PFSK-1 (cell line): ENCODE measurements around the gene SIRT6.

Experiments used
- FOXP2 ChIP-seq: optimal IDR thresholded peaks from 2 replicates; pipeline ENCODE3; 2011; ENCODE audit warnings: borderline replicate concordance, control low read depth, inconsistent platforms; ENCODE audit not compliant: insufficient read depth; ENCODE audit errors: extremely low read length, extremely low read depth
- POLR2AphosphoS5 ChIP-seq: IDR thresholded peaks from 2 replicates; pipeline ENCODE4 v1.6.1; 2012; ENCODE audit warnings: low read depth, mild to moderate bottlenecking, control low read depth, low read length, moderate library complexity
- REST ChIP-seq, 2 experiments: IDR thresholded peaks; 2 replicates each; pipeline versions ENCODE4 v1.6.1 to v1.8.0; 2011 to 2012; ENCODE audit warnings: low read depth in 2 of 2, low read length in 2 of 2, control low read depth in 1 of 2, inconsistent platforms in 1 of 2, mild to moderate bottlenecking in 1 of 2, moderate library complexity in 1 of 2; ENCODE audit not compliant: insufficient read depth in 1 of 2
- SIN3A ChIP-seq: IDR thresholded peaks from 2 replicates; pipeline ENCODE4 v1.6.1; 2012; ENCODE audit warnings: mild to moderate bottlenecking, low read length, moderate library complexity, borderline replicate concordance; ENCODE audit not compliant: insufficient read depth
- TAF1 ChIP-seq: IDR thresholded peaks from 2 replicates; pipeline ENCODE4 v1.6.1; 2012; ENCODE audit warnings: low read length, control low read depth, borderline replicate concordance; ENCODE audit not compliant: insufficient read depth

SIRT6 gene

GRCh38 chr19:4225885-4226284 lies 43.5 kb upstream of the SIRT6 start:
- no peak for TF ChIP-seq FOXP2
- TF ChIP-seq REST (IDR thresholded peaks at IDR 0.05; ENCODE audit: insufficient read depth in 1 of 2, low read depth in 2 of 2, low read length in 2 of 2) = no peak
- no peak for TF ChIP-seq POLR2AphosphoS5
- no peak for TF ChIP-seq TAF1

GRCh38 chr19:4224470-4224869 lies 42.1 kb upstream of the SIRT6 start:
- TF ChIP-seq REST (IDR thresholded peaks at IDR 0.05; ENCODE audit: insufficient read depth in 1 of 2, low read depth in 2 of 2, low read length in 2 of 2) (no peak), TAF1 (no peak), SIN3A (no peak)

GRCh38 chr19:4220188-4220587 lies 37.8 kb upstream of the SIRT6 start:
- TF ChIP-seq FOXP2 (no peak), TAF1 (no peak), SIN3A (no peak), POLR2AphosphoS5 (no peak), REST (IDR thresholded peaks at IDR 0.05; ENCODE audit: insufficient read depth in 1 of 2, low read depth in 2 of 2, low read length in 2 of 2) (no peak)

GRCh38 chr19:4217429-4218264 lies 35.3 kb upstream of the SIRT6 start:
- no peak for TF ChIP-seq SIN3A
- no peak for TF ChIP-seq POLR2AphosphoS5
- TF ChIP-seq REST (IDR thresholded peaks at IDR 0.05; ENCODE audit: insufficient read depth in 1 of 2, low read depth in 2 of 2, low read length in 2 of 2) = no peak
- no peak for TF ChIP-seq FOXP2
- no peak for TF ChIP-seq TAF1
